ENCODE measurements around the gene GPR161. TPM values are rescaled to one million over a fixed set of nuclear protein-coding genes. Genes with fewer than 3 reads are reported as not detected.

GPR161 gene
- total RNA-seq, 4 donors from 2014 or later: 19.5 to 46.7 (median 22.9) TPM

DNA sequence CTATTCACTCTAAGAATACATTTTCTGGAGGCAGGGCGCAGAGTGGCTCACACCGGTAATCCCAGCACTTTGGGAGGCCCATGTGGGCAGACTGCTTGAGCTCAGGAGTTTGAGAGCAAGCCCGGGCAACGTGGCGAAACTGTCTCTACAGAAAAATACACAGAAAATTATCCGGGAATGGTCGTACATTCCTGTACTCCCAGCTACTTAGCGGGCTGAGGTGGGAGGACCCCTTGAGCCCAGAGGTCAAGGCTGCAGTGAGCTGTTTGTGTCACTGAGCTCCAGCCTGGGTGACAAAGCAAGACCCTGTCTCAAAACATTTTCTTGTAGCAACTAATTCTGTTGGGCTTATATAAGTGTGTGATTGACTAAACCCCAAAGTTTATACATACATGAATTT lies 30.5 kb downstream of the GPR161 start:
- Histone ChIP-seq H3K4me1 (no peaks in the 10 kb centered on the region), H3K9me3 (no peaks in the 10 kb centered on the region), H3K27ac (replicated peaks in 1 of 4) (no peak overlapping the region), H3K36me3 (peaks cover 4 to 34% (median 16%) of the 10 kb centered on the region in 4 donors), H3K27me3 (no peaks in the 10 kb centered on the region), H3K4me3 (no peak overlapping the region)
- WGBS: 91% methylated on average over 7 of the region's 8 CpGs
- intact Hi-C loops (cut with DNase I): no loop called here
- TF ChIP-seq EP300 (IDR thresholded peaks at IDR 0.05) (no peak), POLR2AphosphoS5 (IDR thresholded peaks at IDR 0.05) (no peak), POLR2A (IDR thresholded peaks at IDR 0.05; ENCODE audit: low read depth) (no peak)
- TF ChIP-seq, protein P1, sequence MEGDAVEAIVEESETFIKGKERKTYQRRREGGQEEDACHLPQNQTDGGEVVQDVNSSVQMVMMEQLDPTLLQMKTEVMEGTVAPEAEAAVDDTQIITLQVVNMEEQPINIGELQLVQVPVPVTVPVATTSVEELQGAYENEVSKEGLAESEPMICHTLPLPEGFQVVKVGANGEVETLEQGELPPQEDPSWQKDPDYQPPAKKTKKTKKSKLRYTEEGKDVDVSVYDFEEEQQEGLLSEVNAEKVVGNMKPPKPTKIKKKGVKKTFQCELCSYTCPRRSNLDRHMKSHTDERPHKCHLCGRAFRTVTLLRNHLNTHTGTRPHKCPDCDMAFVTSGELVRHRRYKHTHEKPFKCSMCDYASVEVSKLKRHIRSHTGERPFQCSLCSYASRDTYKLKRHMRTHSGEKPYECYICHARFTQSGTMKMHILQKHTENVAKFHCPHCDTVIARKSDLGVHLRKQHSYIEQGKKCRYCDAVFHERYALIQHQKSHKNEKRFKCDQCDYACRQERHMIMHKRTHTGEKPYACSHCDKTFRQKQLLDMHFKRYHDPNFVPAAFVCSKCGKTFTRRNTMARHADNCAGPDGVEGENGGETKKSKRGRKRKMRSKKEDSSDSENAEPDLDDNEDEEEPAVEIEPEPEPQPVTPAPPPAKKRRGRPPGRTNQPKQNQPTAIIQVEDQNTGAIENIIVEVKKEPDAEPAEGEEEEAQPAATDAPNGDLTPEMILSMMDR (IDR thresholded peaks at IDR 0.05): no peak
- DNase-seq (ENCODE audit: extremely low spot score): no peak

DNA sequence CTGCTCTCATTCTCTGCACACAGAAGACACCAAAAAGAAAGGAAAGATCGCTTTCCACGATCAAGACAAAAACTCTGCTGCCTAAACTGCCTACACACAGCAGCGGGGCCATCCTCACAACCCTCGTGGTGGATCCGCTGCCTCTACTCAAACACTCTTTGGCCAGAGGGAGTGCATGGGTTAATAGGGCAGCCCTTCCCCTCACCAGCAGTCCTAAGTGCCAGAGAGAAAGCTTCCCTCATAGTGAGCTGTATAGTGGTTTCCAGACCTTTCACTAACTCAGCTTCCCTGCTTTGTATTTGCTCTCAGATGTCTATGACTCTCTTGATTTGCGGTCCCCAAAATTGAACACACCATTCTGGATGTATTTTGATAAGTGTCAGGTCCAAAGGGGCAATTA lies 30.9 kb downstream of the GPR161 start:
- Histone ChIP-seq H3K27me3 (no peaks in the 10 kb centered on the region), H3K9me3 (no peaks in the 10 kb centered on the region), H3K36me3 (peaks cover 4 to 34% (median 16%) of the 10 kb centered on the region in 4 donors), H3K4me1 (peaks cover 0 to under 1% (median 0%) of the 10 kb centered on the region in 4 donors), H3K27ac (replicated peaks in 1 of 4) (no peak overlapping the region), H3K4me3 (no peak overlapping the region)
- DNase-seq (ENCODE audit: extremely low spot score): no peak
- 93% methylated on average over 6 of the region's 6 CpGs for WGBS
- TF ChIP-seq POLR2AphosphoS5 (IDR thresholded peaks at IDR 0.05): no peak
- TF ChIP-seq, protein P1 (IDR thresholded peaks at IDR 0.05): no peak
- no peak for TF ChIP-seq POLR2A (IDR thresholded peaks at IDR 0.05; ENCODE audit: low read depth)
- no peak for TF ChIP-seq EP300 (IDR thresholded peaks at IDR 0.05)
- intact Hi-C loops (cut with DNase I): no loop called here

DNA sequence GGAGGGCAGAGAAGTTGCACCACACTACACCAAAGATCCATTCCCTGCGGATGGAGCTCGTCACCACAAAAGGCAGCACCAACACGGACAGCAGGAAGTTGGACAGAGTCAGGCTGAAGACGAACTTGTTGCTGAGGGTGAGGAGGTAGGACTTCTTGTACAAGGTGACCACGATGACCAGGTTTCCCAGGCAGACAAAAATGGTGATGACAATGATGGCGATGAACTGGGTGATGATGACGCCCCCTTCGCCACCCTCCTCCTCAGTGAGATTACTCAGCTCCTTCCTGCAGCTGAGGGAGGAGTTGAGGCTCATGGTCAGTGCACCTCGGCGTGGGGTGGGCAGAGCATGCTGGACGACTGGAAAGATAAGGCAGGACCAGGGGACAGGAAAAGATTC lies 32.2 kb downstream of the GPR161 start:
- 88% methylated on average over 11 of the region's 11 CpGs for WGBS
- Histone ChIP-seq H3K27ac (replicated peaks in 1 of 4) (no peak overlapping the region), H3K4me3 (no peak overlapping the region), H3K27me3 (no peaks in the 10 kb centered on the region), H3K36me3 (peaks cover 4 to 31% (median 16%) of the 10 kb centered on the region in 4 donors), H3K9me3 (no peaks in the 10 kb centered on the region), H3K4me1 (peaks cover 0 to 13% (median 7%) of the 10 kb centered on the region in 4 donors)
- no peak for DNase-seq (ENCODE audit: extremely low spot score)
- TF ChIP-seq EP300 (IDR thresholded peaks at IDR 0.05) (no peak), POLR2A (IDR thresholded peaks at IDR 0.05; ENCODE audit: low read depth) (no peak), POLR2AphosphoS5 (IDR thresholded peaks at IDR 0.05) (no peak)
- TF ChIP-seq, protein P1 (IDR thresholded peaks at IDR 0.05): no peak
- intact Hi-C loops (cut with DNase I): no loop called here

DNA sequence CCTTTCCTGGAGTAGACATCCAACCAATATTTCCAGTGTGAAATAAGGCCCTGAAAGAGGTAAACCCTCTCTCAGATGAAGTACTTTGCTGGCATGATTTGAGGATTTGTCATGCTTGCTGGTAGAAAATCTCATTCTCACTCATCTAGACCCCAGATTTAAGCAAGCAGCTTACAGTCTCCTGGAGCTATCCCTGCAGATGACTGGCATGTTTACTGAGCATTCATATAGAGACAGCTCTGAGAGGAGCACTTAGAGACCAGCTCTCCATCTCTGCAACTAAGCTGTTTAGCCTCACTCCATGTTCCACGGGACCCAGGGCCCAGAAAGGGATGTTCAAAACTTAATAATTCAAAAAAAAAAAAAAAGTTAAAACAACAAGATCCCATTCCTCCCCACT lies 34.2 kb downstream of the GPR161 start:
- H3K36me3 ChIP-seq: peaks cover 4 to 35% (median 19%) of the 10 kb centered on the region in 4 donors
- H3K9me3 ChIP-seq: no peaks in the 10 kb centered on the region
- H3K4me3 ChIP-seq: no peak overlapping the region
- H3K27me3 ChIP-seq: no peaks in the 10 kb centered on the region
- intact Hi-C loops (cut with DNase I): no loop called here
- peaks cover 0 to 29% (median 25%) of the 10 kb centered on the region in 4 donors for H3K4me1 ChIP-seq
- no peak overlapping the region for H3K27ac ChIP-seq (replicated peaks in 1 of 4)
- DNase-seq (ENCODE audit: extremely low spot score): no peak
- WGBS: 60% methylated on average over 1 of the region's 1 CpG
- TF ChIP-seq EP300 (IDR thresholded peaks at IDR 0.05): no peak
- TF ChIP-seq, protein P1 (IDR thresholded peaks at IDR 0.05): no peak
- TF ChIP-seq POLR2AphosphoS5 (IDR thresholded peaks at IDR 0.05): no peak
- no peak for TF ChIP-seq POLR2A (IDR thresholded peaks at IDR 0.05; ENCODE audit: low read depth)

DNA sequence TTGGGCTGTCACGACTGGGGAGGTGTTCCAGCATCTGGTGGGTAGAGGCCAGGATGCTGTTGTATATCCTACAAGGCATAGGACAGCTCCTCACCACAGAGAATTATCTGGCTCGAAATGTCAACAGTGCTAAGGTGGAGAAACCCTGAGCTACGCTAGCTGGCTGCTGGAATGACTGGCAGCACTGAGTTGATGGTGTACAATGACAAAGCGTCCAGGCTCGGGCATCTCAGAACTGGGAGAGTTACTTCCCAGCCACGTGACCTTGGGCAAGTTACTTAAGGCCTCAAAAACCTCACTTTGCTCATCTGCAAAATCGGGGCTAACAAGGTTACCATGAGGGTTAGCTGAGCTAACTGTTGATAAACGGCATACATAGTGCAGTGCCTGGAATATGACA lies 35.4 kb downstream of the GPR161 start:
- Histone ChIP-seq H3K4me1 (peaks cover 0 to 29% (median 25%) of the 10 kb centered on the region in 4 donors), H3K36me3 (peaks cover 6 to 47% (median 27%) of the 10 kb centered on the region in 4 donors), H3K27me3 (no peaks in the 10 kb centered on the region), H3K27ac (replicated peaks in 1 of 4) (no peak overlapping the region), H3K9me3 (no peaks in the 10 kb centered on the region), H3K4me3 (no peak overlapping the region)
- no peak for DNase-seq (ENCODE audit: extremely low spot score)
- WGBS: 95% methylated on average over 6 of the region's 8 CpGs
- TF ChIP-seq POLR2AphosphoS5 (IDR thresholded peaks at IDR 0.05) (no peak), POLR2A (IDR thresholded peaks at IDR 0.05; ENCODE audit: low read depth) (no peak), EP300 (IDR thresholded peaks at IDR 0.05) (no peak)
- TF ChIP-seq, protein P1 (IDR thresholded peaks at IDR 0.05): no peak
- intact Hi-C loops (cut with DNase I): no loop called here

Measured in esophagus muscularis mucosa (tissue), 4 donors.